HG03280 (cell line): ENCODE results near the gene NKX2-1.
"Not testable (repeated sequence)": the region's sequence is repeated elsewhere in the genome, so short reads cannot be mapped to it uniquely, and the experiment has no call there.

Source experiments
- ATAC-seq: cut with Tn5 transposase; IDR thresholded peaks from one replicate; pipeline ENCODE4 v1.9.1; 2021; ENCODE audit warnings: mild to moderate bottlenecking, moderate library complexity; ENCODE audit not compliant: unreplicated experiment

The NKX2-1 gene

DNA sequence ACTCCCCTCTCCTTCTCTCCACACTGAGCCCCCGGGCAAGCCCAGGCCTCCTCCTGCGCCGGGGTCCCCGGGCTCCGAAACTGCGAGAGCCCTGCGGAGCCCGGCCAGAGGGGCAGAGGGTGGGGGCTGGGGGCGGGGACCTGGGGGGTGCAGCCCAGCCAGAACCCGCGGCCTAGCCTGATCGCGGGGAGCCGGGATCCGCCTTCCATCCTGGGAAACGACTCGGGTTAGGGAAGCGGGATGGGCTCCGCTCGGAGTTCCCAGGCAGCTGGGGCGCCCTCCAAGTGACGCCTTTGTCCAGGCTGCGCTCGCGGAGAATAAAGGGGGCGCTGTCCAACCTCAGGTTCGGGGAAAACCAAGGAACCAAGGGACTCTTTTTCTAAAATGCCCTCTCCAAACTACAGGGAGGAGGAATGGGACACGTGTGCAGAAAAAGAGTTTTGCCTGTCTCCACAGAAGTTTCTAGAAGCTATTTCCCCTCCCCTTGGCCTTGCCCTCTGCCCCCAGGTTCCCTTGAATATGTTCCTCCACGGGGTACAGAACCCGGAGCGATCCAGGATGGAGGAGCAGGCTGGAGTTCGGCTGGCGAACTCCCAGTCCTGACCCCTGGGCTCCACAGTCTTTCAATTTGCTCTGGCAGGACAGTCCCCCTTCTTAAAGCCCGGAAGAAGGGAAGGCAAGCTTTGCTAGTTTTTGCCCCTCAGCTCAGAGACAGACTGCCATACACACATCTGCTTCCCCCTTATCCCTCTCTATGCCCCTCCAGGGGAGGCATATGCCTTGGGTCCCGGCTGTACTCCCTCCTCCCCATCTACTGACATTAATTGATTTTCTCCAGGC lies 13.9 kb downstream of the NKX2-1 start:
- ATAC-seq, result no peak

DNA sequence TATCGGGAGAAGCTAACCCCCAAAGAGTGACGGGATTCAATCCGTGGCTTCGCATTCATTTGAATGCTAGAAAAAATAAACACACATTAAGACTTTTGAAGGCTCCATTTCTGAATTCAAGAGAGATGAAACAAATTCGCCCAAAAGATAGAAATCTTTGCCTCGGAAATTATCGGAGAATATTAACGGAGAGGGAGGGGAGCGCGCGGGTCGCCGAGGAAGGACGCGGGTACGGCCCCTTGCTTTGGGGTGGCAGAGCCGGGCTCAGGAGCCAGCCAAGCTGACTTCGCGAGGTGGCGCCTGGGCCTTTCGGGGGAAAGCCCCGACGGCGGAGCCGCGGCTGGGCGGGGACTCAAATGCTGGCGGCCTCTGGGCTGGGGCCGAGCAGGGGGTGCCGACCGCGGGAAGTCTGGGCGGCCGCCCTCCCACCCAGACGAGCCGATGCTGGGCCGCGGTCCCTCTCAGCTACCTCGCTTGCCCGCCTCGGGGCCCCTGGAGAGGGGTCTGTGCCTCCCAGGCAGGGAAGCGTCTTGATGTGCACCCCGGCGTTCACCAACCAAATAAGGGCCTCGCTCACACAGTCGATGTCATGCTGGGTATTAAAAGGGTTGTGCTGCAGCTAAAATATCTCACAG lies 14.7 kb downstream of the NKX2-1 start:
- ATAC-seq, result no peak

DNA sequence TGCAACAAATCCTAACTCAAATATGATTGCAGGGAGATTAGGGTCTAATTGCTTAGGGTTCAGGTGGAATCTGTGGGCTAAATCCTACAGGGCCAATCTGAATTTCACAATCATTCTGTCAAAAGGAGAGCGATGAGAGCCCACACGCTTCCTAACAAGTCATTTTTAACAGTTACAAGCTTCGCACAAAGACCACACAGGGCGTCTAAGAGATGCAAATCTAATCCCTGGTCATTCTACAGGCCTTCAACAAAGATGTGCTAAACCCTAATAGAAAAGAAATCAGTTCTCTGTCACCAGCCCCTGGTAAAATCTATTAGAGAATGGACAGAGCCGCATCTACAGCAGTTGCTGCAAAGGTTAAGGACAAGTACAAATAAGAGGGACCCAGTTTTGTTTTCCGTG lies 15.3 kb downstream of the NKX2-1 start:
- no peak for ATAC-seq

DNA sequence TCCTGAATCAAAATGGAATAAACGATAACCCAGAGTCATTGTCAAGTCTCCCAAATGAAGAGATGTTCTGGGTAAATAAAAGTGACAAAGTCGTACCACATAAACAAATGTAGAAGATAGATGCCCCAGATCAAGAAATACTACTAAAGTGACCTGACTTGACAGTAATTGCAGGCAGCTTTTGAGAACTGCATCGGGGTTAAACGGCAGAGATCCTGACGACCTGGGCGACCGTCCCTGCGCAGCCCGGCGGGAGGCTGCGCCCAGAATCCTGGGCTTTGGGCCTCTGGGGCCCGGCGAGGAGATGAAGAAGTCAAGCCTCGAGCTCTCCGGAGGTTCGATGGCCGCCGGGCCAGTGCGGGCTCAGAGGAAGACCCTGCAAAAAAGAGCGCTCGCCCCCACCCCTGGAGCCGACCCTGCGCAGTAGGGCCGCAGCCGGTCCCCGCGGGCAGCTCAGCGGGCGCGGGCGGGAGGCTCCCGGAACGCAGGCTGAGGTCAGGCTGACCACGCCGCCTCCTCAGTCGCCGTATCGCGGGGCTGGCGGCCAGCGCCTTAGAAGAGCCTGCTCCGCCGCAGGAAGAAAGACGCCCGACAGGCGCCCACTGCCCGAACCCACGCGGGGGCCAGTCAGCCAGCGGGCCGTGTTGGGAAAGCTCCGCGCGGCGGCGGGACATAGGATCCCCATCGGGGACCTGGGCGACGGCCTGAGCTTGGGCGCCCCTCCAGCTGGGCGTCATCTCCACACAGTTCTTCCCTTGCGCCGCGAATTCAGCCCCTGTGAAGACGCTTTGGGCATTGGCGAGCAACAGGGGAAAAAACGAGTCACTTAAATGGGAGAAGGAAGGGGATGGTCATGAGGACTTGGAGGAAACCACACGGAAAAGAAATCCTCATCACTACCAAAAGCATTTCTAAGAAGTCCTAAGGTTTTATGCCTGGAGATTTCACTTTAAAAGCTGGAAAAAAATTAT lies 16.0 kb downstream of the NKX2-1 start:
- no peak for ATAC-seq

DNA sequence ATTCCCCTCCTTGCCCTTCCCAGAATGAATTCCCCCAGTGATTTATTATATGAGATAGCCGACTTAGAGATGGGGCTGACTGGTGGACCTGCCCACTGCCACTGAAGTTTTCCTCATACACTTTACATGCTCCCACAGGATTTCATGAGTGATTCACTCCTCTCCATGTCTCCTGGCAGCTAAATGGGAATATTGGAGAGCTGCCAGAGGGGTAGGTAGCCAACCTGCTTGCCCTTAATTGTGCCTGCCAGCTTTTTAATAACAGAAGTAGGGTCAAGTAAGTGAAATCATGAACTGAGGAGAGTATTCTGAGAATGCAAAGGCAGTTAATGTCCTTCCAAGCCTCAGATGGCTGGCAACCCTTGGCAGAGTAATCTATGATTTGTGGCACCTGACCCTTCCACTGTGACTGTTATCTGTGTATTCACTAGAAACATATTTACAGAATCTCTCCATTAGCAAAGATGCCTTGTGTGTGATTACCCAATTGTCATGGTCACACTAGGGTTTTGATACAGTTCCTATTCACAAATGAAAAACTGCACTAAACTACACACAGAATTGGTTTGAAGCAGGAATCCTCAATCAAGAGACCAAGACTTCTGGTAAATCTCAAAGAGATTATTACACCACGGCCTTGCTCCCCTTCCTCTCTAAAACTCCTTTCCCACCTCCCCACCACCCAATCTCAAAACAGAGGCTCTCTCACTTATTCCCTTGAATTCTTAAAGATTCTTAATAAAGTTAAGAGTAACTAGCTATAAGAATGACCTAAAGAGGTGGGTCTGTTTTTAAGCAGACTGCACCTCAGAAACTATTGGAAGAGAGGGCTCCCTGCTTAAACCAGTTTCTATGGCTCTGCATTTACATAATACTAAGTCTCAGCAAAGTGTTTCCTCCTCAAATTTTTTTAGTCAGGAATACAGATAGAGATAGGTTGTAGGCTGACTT lies 17.2 kb downstream of the NKX2-1 start:
- ATAC-seq, result no peak

DNA sequence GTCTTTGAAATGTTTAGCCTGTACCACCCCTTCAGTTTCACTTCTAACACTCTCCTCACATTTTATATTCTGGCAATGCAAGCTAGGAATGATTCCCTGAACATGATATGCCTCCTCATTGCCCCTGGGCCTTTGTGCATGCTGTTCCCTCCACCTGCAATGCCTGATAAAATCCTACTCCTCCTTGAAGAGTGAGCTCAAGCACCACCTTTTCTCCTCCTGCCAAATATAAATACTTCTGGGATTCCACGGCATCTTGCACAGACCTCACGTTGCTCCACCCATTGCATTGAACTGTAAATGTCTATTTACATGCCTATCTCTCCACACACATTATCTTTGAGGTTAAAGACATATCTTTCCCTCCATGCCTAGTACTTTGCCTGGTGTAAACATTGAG lies 21.1 kb downstream of the NKX2-1 start:
- ATAC-seq, result no peak

DNA sequence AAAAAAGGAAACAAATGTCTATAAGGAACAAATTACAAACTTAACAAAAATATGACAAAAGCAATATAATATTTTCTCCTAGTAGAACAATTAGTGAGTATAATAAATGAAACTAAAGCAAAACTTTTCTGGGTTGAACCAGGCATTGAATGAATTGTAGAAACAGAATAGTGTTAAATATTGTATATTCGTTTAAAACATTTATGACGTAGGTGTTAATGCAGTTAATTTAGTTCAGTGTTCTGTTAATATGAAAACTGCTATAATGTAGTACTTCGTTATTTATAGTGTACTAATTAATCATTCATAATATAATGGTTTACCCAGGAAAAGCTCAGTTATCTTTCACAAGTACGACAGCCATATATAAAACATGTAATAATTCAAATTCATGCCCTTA lies 23.7 kb downstream of the NKX2-1 start:
- ATAC-seq, result no peak

DNA sequence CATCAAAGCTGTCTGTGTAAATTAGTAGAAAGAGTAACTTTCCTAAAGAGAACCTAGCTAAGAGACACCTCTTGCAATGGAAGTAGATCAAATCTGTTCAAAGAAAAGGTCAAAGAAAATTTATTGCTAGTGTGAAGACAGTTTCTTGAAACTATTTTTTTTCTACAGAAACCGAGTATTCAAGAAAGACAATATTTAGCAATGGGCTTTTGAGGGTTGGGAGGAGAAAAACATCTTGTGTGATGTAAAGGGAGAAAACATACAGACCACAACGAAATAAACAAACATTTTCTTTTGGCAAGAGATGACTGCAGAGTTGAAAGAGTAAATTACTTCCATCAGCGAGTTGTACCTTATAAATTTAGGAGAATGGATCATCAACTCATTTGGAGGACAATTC lies 24.4 kb downstream of the NKX2-1 start:
- ATAC-seq, result no peak

DNA sequence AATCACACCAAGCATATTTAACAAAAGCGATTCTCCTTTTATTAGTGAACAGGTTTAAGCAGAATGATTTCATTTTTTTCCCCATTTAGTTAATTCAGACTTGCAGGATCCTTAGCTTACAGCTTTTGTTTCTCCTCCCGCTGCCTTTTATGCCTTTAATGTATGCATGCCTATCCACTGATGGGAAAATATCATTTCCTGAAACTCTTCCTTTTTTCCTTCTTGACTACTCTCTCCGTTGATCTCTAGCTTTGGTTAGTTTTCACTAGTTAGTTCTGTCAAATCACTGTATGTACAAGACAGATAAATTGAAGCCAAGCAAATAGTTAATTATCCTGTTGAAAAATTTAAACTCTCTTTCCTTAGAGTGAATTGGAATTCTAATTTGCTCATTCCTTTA lies 26.3 kb downstream of the NKX2-1 start:
- ATAC-seq, result no peak

DNA sequence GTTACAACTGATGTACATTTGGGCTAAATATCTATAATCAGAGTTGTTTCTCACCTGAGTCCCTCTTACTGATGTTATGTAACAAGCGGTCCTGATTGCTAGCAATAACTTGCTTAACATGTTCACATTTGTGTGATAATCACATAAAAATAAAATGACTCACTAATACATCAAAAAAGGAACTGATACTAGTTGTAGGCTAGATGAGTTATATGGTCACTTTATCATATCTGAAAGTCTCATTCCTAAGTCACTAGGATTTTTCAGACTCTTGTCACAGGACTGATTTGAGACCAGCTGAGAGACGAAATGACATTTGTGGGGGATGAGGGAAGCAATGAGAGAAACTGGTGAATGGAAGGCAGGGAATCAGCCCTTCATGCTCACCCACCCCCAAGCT lies 34.3 kb downstream of the NKX2-1 start:
- ATAC-seq, result no peak

DNA sequence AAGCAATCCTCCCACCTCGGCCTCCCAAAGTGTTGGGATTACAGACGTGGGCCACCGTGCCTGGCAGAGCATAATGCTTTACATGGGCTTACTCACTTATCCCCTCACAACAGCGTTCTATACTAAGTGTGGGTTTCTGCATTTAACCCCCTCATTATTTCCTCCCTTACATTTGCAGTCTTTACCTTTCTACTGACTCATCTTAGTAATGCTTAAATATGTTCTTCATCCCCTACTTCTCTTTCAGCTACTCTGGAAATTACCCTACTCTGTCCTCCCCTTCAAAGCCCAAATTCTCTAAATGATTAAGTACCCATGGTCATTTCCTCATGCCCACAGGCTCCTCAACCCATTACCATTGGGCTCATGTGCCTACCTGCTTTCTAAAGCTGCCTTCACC lies 40.7 kb downstream of the NKX2-1 start:
- ATAC-seq, result no peak

DNA sequence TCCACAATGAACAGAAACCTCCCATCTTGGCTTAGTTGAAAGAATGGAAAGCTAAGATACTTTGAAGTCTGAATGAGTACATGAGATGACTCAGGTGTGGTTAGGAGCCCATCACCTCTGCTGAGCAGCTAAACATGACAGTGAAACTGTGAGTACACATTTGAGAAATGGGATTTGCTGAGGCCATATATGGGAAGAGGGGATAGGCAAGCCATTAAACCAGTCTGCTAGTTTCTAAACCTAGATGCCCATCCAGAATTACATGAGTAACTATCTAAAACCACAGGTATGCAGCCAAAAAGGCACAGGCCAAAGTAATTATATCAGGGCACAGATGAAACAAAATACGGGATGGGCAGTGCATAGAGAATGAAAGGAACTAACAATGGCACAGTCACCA lies 41.2 kb downstream of the NKX2-1 start:
- no peak for ATAC-seq

DNA sequence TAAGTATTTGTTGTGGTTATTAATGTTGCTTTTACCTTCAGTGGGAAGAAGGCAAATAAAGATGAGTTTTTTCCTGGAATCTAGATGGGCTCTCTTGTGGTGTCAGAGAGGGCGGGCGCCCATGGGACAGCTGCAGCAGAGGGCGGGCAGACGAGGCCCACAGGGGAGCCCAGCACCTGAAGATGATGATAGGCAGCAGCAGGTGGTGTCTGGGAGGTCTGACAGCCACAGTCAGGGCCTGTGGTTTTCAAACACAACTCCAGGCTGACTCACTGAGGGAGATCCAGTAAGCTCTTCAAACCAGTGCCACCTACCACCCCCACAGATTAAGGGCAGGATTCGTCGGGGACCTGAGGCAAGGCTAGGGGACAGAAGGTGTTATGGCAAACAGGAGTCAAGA lies 42.8 kb downstream of the NKX2-1 start:
- ATAC-seq, result no peak

DNA sequence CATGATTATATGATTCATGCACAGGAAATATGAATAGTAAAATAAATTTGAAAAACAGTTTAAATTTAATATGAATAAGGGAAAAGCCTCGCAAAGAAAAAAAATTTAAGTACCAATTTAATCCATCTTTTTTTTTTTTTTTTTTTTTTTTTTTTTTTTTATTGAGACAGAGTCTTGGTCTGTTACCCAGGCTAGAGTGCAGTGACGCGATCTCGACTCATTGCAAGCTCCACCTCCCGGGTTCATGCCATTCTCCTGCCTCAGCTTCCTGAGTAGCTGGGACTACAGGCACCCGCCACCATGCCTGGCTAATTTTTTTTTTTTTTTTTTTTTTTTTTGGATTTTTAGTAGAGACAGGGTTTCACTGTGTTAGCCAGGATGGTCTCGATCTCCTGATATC lies 44.0 kb downstream of the NKX2-1 start:
- not testable (repeated sequence) for ATAC-seq

DNA sequence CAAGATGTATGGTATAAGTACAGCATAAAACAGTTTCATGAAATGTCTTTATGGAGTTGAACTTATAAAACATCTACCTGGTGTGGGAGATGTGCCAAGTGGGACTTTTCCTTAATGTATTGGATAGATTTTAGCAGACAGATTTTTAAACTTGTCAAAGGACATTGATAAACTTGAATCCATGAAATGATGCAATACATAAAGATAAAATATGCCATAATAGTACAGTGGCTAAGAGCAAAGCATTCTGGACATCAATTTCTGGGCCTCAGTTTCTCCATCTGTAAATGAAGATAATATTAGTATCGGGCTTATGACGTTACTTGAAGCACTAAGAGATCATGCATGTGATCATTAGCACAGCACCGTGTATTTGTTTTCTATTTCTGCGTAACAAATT lies 45.4 kb downstream of the NKX2-1 start:
- no peak for ATAC-seq

DNA sequence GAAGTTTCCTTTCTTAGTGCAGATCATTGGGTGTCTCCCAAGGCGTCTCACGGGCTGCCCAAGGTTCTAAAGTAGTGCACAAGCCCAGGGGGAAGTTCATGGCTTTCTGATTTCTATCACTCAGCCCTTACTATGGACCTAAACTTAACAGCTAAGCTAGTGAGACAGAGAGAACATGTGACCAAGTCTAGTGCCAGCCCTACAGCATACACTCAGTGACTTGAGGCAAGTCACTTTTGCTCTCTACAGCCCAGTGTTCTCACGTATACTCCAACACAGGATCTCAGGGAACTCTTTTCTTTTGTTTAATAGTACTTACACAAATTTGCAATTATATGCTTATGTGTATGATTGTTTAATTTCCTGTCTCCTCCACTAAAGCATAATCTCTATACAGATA lies 48.6 kb downstream of the NKX2-1 start:
- ATAC-seq, result no peak

DNA sequence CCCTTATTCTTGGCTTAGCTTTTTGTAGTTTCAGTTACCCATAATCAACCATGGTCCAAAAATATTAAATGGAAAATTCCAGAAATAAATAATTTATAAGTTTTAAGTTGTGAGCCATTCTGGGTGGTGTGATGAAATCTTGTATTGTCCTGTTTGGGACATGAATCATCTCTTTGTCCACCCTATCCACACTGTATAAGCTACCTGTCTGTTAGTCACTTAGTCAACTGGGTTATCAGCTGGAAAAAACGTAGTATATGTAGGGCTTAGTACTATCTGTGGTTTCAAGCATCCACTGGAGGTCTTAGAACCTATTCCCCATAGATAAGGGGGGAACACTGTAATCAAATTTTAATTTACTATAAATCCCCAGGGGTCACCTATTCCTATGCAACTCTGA lies 52.7 kb downstream of the NKX2-1 start:
- ATAC-seq, result no peak
